Liver (tissue), 9 donors: ENCODE results near the gene KIFBP. TPM values are rescaled to one million over a fixed set of nuclear protein-coding genes. Genes with fewer than 3 reads are reported as not detected.

ENCODE experiments used
- DNase-seq: peaks from one replicate; pipeline ENCODE4 v3.0.0-alpha.2; 2017; ENCODE audit warnings: low spot score
- H3K27ac ChIP-seq, 2 donors: one replicate each; pipeline ENCODE4 v1.7.0; 2013; ENCODE audit warnings: inconsistent platforms in 2 of 2, low read length in 2 of 2, control low read depth in 1 of 2, low read depth in 1 of 2, mild to moderate bottlenecking in 1 of 2
- H3K27me3 ChIP-seq, 4 donors: one replicate each; pipeline versions ENCODE4 v1.6.1 to v1.7.0; 2013; ENCODE audit warnings: low read length in 3 of 4, inconsistent platforms in 1 of 4, mild to moderate bottlenecking in 1 of 4, moderate library complexity in 1 of 4; ENCODE audit not compliant: control insufficient read depth in 4 of 4, insufficient read depth in 4 of 4
- H3K36me3 ChIP-seq, 4 donors: one replicate each; pipeline versions ENCODE4 v1.6.1 to v1.7.0; 2013; ENCODE audit warnings: low read length in 3 of 4, mild to moderate bottlenecking in 3 of 4, low read depth in 1 of 4, moderate library complexity in 1 of 4; ENCODE audit not compliant: control insufficient read depth in 4 of 4, insufficient read depth in 3 of 4
- H3K4me1 ChIP-seq, 4 donors: one replicate each; pipeline versions ENCODE4 v1.6.1 to v1.7.0; 2013; ENCODE audit warnings: low read length in 3 of 4, mild to moderate bottlenecking in 3 of 4, moderate library complexity in 1 of 4; ENCODE audit not compliant: control insufficient read depth in 4 of 4, insufficient read depth in 4 of 4
- H3K4me3 ChIP-seq, 3 donors: one replicate each; pipeline versions ENCODE4 v1.6.1 to v1.7.0; 2013; ENCODE audit warnings: low read length in 3 of 3, control low read depth in 1 of 3, low read depth in 1 of 3, mild to moderate bottlenecking in 1 of 3
- H3K9ac ChIP-seq, 2 donors: one replicate each; pipeline ENCODE4 v1.7.0; 2013; ENCODE audit warnings: low read length in 2 of 2, mild to moderate bottlenecking in 2 of 2, moderate library complexity in 2 of 2, control low read depth in 1 of 2, low read depth in 1 of 2
- H3K9me3 ChIP-seq, 4 donors: one replicate each; pipeline versions ENCODE4 v1.6.1 to v1.7.0; 2013; ENCODE audit warnings: low read length in 3 of 4; ENCODE audit not compliant: control insufficient read depth in 4 of 4
- ATF3 ChIP-seq: IDR thresholded peaks from 2 replicates; pipeline ENCODE4 v1.6.1; 2016; ENCODE audit warnings: antibody characterized with exemption
- EGR1 ChIP-seq, 2 donors: IDR thresholded peaks; 2 replicates each; pipeline ENCODE4 v1.6.1; 2016 to 2018; ENCODE audit warnings: antibody characterized with exemption in 2 of 2, low read depth in 2 of 2
- FOXA1 ChIP-seq: IDR thresholded peaks from 2 replicates; pipeline ENCODE4 v1.6.1; 2016; ENCODE audit warnings: antibody characterized with exemption
- FOXA2 ChIP-seq: IDR thresholded peaks from 2 replicates; pipeline ENCODE4 v1.6.1; 2016; ENCODE audit warnings: antibody characterized with exemption
- HNF4A ChIP-seq, 2 donors: conservative IDR thresholded peaks; 2 replicates each; pipeline ENCODE4 v1.6.1; 2016; ENCODE audit warnings: antibody characterized with exemption in 2 of 2, mild to moderate bottlenecking in 2 of 2
- NR2F2 ChIP-seq: IDR thresholded peaks from 2 replicates; pipeline ENCODE4 v1.6.1; 2016; ENCODE audit warnings: antibody characterized with exemption
- REST ChIP-seq: IDR thresholded peaks from 2 replicates; pipeline ENCODE4 v1.6.1; 2016; ENCODE audit warnings: antibody characterized with exemption, mild to moderate bottlenecking
- RXRA ChIP-seq, 2 donors: IDR thresholded peaks; 2 replicates each; pipeline ENCODE4 v1.6.1; 2017 to 2018; ENCODE audit warnings: antibody characterized with exemption in 2 of 2, mild to moderate bottlenecking in 1 of 2
- SP1 ChIP-seq: IDR thresholded peaks from 2 replicates; pipeline ENCODE4 v1.6.1; 2018; ENCODE audit warnings: antibody characterized with exemption, mild to moderate bottlenecking
- TAF1 ChIP-seq: conservative IDR thresholded peaks from 2 replicates; pipeline ENCODE4 v1.6.1; 2016; ENCODE audit warnings: antibody characterized with exemption, mild to moderate bottlenecking
- YY1 ChIP-seq: IDR thresholded peaks from 2 replicates; pipeline ENCODE4 v1.6.1; 2016; ENCODE audit warnings: antibody characterized with exemption, mild to moderate bottlenecking
- WGBS: extraction: QIAGEN DNeasy Blood & Tissue Kit; methylation state at CpG from one replicate; pipeline ENCODE4 v1.1.7; 2013; 5-methylcytosine and 5-hydroxymethylcytosine counted together
- polyA plus RNA-seq, 2 donors: library from polyadenylated mRNA; stranded (reverse) in 1 of 2; unstranded in 1 of 2; fragments of 200-250 nt in 1 of 2; fragments of >200 nt in 1 of 2; fragmentation: Nextera tagmentation in 1 of 2; extraction: Ambion mirVana in 1 of 2; gene quantifications; one replicate each; pipeline versions ENCODE4 v1.2.1 to v1.2.3, GENCODE V29; 2013 to 2015
- total RNA-seq, 2 donors: library from RNA; depleted of rRNA; stranded (reverse); fragments of >200 nt; gene quantifications; one replicate each; pipeline ENCODE4 v1.2.3, GENCODE V29; 2014
- TF ChIP-seq, protein P1 (sequence below): IDR thresholded peaks from 2 replicates; pipeline ENCODE4 v1.6.1; 2016; ENCODE audit warnings: antibody characterized with exemption
- TF ChIP-seq, protein P2 (sequence below): IDR thresholded peaks from 2 replicates; pipeline ENCODE4 v1.6.1; 2016; ENCODE audit warnings: antibody characterized with exemption
- donor health status: healthy.
- donor health status: healthy.
- donor health status: healthy.
- donor health status: healthy.
- donor health status: healthy.

KIFBP gene
- total and polyA plus RNA-seq, 4 donors: 5.7 to 11.2 (median 7.9) TPM

GRCh38 chr10:68957654-68958053 lies 30.9 kb upstream of the KIFBP start:
- Histone ChIP-seq H3K4me3 (peak overlapping the region; percentile 87 to 97 (median 92)), H3K9ac (peak overlapping the region in 1 of 2 donors; percentile 3), H3K27me3 (no peaks in the 10 kb centered on the region), H3K36me3 (peaks cover 4 to 23% (median 19%) of the 10 kb centered on the region in 4 donors), H3K4me1 (peaks cover 5 to 15% (median 7%) of the 10 kb centered on the region in 4 donors), H3K27ac (peak overlapping the region; percentile 2 to 98), H3K9me3 (no peaks in the 10 kb centered on the region)
- 68% methylated on average over 3 of the region's 3 CpGs for WGBS
- TF ChIP-seq REST: no peak
- TF ChIP-seq, protein P1, sequence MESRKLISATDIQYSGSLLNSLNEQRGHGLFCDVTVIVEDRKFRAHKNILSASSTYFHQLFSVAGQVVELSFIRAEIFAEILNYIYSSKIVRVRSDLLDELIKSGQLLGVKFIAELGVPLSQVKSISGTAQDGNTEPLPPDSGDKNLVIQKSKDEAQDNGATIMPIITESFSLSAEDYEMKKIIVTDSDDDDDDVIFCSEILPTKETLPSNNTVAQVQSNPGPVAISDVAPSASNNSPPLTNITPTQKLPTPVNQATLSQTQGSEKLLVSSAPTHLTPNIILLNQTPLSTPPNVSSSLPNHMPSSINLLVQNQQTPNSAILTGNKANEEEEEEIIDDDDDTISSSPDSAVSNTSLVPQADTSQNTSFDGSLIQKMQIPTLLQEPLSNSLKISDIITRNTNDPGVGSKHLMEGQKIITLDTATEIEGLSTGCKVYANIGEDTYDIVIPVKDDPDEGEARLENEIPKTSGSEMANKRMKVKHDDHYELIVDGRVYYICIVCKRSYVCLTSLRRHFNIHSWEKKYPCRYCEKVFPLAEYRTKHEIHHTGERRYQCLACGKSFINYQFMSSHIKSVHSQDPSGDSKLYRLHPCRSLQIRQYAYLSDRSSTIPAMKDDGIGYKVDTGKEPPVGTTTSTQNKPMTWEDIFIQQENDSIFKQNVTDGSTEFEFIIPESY: no peak
- TF ChIP-seq, protein P2, sequence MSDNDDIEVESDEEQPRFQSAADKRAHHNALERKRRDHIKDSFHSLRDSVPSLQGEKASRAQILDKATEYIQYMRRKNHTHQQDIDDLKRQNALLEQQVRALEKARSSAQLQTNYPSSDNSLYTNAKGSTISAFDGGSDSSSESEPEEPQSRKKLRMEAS: no peak
- TF ChIP-seq FOXA1: no peak
- no peak for TF ChIP-seq NR2F2
- TF ChIP-seq RXRA (IDR thresholded peaks at IDR 0.05): no peak
- TF ChIP-seq FOXA2: no peak
- no peak for TF ChIP-seq EGR1 (IDR thresholded peaks at IDR 0.05; ENCODE audit: low read depth in 2 of 2)
- no peak for TF ChIP-seq ATF3
- TF ChIP-seq SP1: no peak
- DNase-seq: no peak

DNA sequence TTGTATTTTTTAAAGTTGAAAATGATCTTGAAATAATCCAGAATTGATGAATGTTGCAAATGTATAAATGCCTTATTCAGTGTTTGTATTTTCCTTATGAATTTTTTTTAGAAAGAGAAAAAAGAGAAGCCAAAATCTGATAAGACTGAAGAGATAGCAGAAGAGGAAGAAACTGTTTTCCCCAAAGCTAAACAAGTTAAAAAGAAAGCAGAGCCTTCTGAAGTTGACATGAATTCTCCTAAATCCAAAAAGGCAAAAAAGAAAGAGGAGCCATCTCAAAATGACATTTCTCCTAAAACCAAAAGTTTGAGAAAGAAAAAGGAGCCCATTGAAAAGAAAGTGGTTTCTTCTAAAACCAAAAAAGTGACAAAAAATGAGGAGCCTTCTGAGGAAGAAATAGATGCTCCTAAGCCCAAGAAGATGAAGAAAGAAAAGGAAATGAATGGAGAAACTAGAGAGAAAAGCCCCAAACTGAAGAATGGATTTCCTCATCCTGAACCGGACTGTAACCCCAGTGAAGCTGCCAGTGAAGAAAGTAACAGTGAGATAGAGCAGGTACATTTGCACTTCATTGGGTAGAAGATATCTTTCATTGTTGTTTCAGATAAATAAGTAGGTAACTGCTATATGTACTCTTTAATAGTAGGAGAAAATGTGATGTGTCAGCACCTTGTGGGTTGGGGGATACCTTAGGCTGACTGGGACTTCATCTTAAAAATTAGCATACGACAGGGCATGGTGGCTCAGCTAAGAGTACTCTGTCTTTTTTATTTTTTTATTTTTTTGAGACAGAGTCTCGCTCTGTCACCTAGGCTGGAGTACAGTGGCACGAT lies 28.7 kb upstream of the KIFBP start:
- Histone ChIP-seq H3K27ac (no peak overlapping the region), H3K9me3 (no peaks in the 10 kb centered on the region), H3K36me3 (peaks cover 18 to 44% (median 35%) of the 10 kb centered on the region in 4 donors), H3K4me3 (no peak overlapping the region), H3K27me3 (no peaks in the 10 kb centered on the region), H3K4me1 (peaks cover 5 to 13% (median 7%) of the 10 kb centered on the region in 4 donors), H3K9ac (no peak overlapping the region)
- TF ChIP-seq YY1: no peak
- TF ChIP-seq HNF4A (conservative IDR thresholded peaks at IDR 0.05): no peak
- TF ChIP-seq NR2F2: no peak
- no peak for TF ChIP-seq TAF1
- DNase-seq: no peak
- WGBS: 93% methylated on average over 4 of the region's 4 CpGs
